ENCODE results near the gene CPD.
"Not testable (repeated sequence)": the region's sequence is repeated elsewhere in the genome, so short reads cannot be mapped to it uniquely, and the experiment has no call there.

The CPD gene

DNA sequence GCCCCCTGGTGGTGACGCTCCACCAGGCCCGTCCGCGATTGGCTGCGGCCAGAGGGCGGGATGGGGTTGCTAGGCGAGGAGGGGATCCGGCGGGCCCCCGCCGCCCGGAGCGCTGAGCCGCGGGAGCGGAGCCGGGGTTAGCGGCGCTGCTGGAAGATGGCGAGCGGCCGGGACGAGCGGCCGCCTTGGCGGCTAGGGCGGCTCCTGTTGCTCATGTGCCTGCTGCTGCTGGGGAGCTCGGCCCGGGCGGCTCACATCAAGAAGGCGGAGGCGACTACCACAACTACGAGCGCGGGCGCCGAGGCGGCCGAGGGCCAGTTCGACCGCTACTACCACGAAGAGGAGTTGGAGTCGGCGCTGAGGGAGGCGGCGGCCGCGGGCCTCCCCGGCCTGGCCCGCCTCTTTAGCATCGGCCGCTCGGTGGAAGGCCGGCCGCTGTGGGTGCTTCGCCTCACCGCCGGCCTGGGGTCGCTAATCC, at the start of gene CPD:
TSS of gene CPD (plus strand) at position 103 of the 478 bp plus-strand sequence. CDS start at position 157, 54 bp downstream.
- DNase-seq, result peak; percentile 82 to 99

GRCh38 chr17:30332057-30332542, 46.6 kb upstream of the CPD start:
- no peak for DNase-seq

DNA sequence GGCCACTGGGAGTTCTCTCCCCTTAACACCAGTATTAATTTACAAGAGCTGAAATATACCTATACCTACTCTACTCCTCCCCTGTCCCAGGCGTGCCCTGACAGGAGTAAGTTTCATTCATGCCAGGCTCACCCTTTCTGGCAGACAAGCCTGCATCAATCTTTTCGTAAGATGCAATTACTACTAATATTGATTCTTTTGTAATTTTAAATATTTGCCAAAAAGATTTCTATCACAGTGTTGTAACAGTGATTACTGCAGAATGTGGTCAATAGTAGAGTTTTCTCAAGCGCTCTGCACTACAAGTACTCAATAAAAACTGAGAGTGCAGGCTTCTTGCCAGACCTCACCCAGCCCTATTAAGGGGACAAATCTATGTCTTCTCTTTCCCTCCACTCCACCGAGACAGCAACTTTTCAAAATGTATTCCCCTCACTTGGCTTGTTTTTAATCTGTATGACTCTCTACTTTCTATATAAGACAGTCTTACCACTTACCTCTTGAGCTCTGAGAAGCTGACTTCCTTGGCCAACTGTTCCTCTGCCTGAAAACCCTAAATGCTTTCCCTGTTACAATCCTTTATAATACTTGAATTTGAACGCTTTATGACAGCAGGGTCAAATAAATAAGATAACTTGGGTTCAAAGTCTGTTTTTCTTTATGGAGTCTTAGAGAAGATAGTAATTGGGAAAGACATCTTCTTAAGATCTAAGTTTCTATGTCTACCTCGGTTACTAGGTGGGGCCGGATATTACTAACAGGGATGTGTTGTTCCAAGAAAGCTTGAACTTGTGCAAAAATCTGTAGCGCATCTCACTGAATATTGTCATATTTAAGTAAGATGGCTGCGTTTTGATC, 45.0 kb upstream of the CPD start, which contains the start of gene TMIGD1:
TSS of gene TMIGD1 (minus strand) at position 555 of the 858 bp plus-strand sequence. CDS start 1,924 bp downstream, outside the sequence.
- no peak for DNase-seq

- no peak for DNase-seq
Measured at GRCh38 chr17:30334421-30334820, 44.3 kb upstream of the CPD start.

DNA sequence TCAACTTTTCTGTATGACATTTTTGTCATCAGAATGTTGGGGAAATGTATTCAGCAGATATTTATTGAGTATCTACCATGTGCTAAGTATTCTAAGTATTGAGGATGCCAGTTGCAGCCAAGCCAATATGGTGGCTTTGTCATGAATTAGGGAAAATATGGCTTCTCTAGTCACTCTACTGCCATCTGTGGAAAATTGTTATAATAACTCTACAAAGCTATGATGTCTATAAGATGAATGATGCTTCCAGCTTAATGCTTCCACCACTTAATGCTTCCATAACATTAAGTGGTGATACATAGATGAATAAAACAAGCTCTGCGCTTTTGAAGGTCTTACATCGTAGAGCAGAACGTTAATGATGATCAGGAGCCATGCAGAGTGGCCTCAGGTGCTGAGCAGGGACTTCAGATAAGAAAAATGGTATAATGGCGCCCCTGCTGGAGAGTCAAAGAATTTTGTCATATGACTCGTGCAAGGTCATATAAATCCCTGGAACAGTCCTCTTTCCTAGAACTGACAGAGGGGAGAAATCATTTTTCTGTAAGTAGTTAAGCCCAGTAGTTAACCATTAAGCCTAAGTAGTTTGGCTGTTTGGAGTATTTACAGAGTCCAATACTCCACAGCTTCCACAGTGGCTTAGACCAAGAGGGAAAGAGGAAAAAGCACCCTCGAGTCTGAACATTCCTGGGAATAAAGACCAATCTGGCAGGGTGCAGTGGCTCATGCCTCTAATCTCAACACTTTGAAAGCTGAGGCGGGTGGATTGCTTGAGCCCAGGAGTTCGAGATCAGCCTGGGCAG, 42.2 kb upstream of the CPD start:
- DNase-seq, result peak; percentile 84 to 93

GRCh38 chr17:30337393-30337999, 41.2 kb upstream of the CPD start:
- no peak for DNase-seq

GRCh38 chr17:30339086-30339485, 39.6 kb upstream of the CPD start:
- no peak for DNase-seq

DNA sequence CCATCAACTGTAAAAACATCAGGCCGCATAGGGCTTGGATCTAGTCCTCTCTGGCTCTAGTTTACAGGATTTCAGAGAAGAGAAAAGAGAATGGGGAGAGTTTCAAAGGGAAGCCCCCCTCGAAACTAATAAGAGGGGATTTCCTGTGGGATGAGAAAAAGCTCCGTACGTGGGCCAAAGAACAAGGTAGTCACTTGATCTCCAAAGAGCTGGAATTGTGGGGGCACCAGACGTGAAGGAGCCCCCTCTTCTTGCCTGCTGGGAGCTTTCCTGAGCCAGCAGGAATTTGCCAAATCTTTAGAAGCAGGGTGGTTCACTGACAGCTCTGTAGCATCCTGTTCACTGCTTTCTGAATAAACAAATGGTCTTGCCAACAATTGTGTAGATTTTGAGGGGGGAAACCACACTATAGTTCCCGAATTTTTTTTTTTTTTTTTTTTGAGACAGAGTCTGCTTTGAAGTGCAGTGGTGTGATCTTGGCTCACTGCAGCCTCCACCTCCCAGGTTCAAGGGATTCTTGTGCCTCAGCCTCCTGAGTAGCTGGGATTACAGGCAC, 37.8 kb upstream of the CPD start:
- no peak for DNase-seq

- no peak for DNase-seq
Measured at GRCh38 chr17:30341703-30342249, 37.0 kb upstream of the CPD start.

DNA sequence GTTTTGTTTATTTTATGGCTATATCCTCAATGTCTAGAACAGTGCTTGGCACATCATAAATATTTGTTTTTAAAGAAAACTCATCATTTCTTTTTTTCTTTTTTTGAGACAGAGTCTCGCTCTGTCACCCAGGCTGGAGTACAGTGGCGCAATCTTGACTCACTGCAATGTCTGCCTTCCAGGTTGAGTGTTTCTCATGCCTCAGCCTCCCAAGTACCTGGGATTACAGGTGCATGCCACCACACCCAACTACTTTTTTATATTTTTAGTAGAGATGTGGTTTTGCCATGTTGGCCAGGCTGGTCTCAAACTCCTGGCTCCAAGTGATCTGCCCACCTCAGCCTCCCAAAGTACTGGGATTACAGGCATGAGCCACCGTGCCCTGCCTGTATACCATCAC, 35.5 kb upstream of the CPD start:
- not testable (repeated sequence) for DNase-seq

DNA sequence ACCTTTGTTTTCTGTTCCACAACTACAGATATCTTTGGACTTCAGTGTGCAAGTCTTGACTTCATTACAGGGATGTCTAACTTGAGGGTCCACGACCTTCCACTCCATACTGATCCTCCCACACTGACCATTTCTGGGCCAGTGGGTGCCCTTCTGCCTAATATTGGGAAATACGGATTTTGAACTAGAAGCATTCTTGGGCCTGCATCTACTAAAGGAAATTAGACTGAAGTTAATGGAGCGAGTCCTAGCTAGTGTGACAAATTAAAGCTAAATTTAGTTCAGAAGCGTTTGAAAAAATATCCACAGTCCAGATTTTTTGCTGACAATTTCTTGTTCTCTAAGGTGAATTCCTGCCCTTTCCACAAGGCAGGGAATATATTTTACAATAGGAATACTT, 34.9 kb upstream of the CPD start:
- peak in 1 of 2 experiments; percentile 46 for DNase-seq

DNA sequence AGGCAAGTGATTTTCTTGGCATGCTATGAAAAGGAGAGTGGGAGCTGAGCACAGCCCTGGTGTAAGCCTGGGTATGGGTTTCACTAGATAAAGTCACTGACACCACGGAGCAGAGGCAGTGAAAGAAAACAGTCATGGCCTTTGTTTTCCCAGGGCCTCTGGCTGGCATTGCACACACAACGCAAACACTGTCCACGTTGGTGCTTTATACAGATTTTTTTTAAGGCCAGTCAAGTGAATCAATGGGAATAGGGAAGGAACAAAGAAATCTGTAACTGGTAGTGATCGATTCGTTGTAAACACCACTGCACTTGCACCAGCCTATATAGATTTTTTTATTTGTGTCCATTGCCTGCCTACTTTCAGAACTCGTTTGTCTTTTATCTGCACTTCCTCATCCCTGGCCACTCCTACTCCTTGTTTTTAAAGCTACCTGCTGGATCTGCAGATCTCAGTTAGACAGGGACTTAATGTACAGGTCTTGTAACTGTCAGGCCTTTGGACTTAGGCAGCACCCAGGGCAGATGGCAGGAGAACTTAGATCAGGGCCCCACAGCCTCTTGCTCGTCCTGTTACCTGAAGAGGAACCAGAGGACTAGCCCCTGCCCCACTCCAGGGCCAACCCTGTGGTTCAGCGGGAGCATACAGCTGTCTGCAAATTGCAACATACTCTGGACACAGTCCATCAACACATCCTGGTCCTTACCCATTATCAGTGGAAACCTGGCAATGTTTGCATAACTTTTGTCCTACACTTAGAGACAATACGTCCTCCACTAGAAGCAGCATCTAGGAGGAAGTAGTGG, 34.2 kb upstream of the CPD start:
- DNase-seq, result peak; percentile 83 to 89

- peak in 1 of 2 experiments; percentile 52 for DNase-seq
Measured at GRCh38 chr17:30345089-30345433, 33.7 kb upstream of the CPD start.

- no peak for DNase-seq
Measured at GRCh38 chr17:30345527-30346075, 33.1 kb upstream of the CPD start.

DNA sequence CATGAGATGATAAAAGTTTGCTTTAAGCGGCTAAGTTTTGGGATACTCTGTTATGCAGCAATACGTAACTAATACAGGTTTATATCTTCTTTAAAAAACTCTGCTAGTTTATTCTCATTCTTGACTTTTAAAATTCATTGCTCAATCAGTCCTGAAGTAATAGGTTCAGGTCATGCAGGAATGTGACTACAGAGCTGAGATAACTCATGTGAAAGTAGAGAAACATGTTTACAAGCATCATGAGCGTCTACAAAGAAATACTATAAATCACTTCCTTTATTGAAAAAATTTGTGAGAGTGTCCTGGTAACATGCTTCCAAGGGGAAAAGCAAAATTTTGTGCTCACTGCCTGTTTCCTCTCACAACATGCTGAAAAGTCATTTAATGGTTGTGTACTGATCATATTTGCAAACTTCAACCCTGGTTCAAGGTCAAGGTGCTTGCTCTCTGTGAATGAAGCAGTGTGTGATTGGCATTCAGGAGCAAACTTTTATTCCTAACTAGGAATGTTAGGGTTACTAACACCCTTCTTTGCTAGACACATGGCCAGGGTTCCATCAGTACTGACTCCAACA, 32.4 kb upstream of the CPD start:
- DNase-seq, result no peak

DNA sequence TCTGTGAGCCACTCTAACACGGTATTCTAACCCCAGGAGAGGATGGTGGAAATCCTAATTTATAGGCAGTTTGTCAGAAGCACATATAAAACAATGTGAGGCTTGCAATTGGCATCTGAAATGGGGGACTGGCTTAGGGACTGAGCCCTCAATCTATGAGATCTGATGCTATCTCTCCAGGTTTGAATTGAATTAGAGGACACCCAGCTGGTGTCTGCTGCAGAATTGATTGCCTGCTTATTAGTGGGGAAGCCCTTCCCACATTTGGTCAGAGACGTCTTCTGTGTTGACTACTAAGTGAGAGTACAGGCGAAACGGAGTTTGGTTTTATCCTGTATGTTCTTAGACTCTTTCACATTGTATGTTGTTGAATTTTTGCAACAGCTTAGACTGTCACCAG, 31.2 kb upstream of the CPD start:
- no peak for DNase-seq

- DNase-seq, result no peak
Measured at GRCh38 chr17:30349252-30349651, 29.5 kb upstream of the CPD start.

- DNase-seq, result not testable (repeated sequence)
Measured at GRCh38 chr17:30351263-30351662, 27.5 kb upstream of the CPD start.

DNA sequence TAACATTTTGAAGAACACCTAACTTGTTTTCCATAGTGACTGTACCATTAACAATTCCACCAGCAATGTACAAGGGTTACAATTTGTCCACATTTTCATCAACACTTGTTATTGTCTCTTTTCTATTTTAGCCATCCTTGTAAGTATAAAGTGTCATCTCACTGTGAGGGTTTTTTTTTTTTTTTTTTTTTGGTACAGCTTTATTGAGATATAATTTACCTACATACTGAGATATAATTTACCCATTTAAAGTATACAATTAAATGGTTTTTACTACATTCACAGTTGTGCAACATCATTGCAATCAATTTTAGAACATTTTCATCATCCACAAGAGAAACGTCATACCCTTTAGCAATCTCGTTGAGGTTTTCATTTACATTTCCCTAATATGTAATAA, 27.0 kb upstream of the CPD start:
- no peak for DNase-seq

- no peak for DNase-seq
Measured at GRCh38 chr17:30352240-30352814, 26.4 kb upstream of the CPD start.

DNA sequence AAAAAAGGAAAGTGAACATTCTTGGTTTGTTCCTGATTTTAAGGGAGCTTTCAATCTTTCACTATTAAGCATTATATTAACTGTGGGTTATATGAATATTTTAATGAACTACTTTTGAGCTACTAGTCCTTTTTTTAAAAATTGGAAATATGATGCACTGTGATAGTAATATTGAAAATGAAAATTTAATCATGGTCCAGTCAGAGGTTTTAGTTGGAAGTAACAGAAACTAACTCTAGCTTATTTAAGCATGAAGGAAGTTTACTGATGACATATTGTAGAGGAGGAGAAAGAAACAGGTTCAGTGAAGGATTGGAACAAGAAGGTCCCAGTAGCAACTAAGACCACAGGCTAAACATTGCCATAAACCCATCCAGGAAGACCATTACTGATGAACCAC, 24.0 kb upstream of the CPD start:
- DNase-seq, result no peak

Measured in NCI-H526 (cell line).